OCI-LY3 (cell line): Measurements from ENCODE around the gene CTCF.
A peak's percentile ranks its signal among the peaks of the same experiment; 100 is the strongest.

ENCODE experiments used
- H2AFZ ChIP-seq: fragments of 200-600, 300-600 bp; shearing (Covaris generic); 2 replicates; pipeline ENCODE4 v1.6.0; 2014; ENCODE audit warnings: antibody characterized with exemption, low read depth, low read length
- H3K27ac ChIP-seq: fragments of 200-600, 300-600 bp; sonication (generic); 2 replicates; pipeline ENCODE4 v1.5.1; 2014; ENCODE audit warnings: mild to moderate bottlenecking, low read length, moderate library complexity, mixed read lengths
- H3K27me3 ChIP-seq: fragments of 200-600, 300-600 bp; sonication (generic); 2 replicates; pipeline ENCODE4 v1.6.1; 2014; ENCODE audit warnings: low read depth, low read length, mixed read lengths
- H3K36me3 ChIP-seq: fragments of 200-600, 300-600 bp; sonication (generic); replicated peaks from 2 replicates; pipeline ENCODE3; 2014; ENCODE audit warnings: low read depth, low read length, mixed read lengths
- H3K4me1 ChIP-seq: fragments of 300-600, 200-600 bp; sonication (generic); 2 replicates; pipeline ENCODE4 v1.6.1; 2014; ENCODE audit warnings: low read length, mixed read lengths
- H3K4me2 ChIP-seq: fragments of 200-600, 300-600 bp; sonication (generic); 2 replicates; pipeline ENCODE4 v1.6.1; 2014; ENCODE audit warnings: low read length, mixed read lengths
- H3K4me3 ChIP-seq: fragments of 300-600, 200-600 bp; sonication (generic); 2 replicates; pipeline ENCODE4 v1.5.1; 2014; ENCODE audit warnings: antibody characterized with exemption, mild to moderate bottlenecking, low read length, moderate library complexity
- H3K79me2 ChIP-seq: fragments of 300-600, 200-600 bp; shearing (Covaris generic); 2 replicates; pipeline ENCODE4 v1.6.1; 2014; ENCODE audit warnings: mild to moderate bottlenecking, low read length, mixed read lengths
- H3K9ac ChIP-seq: fragments of 300-600, 200-600 bp; shearing (Covaris generic); 2 replicates; pipeline ENCODE4 v1.6.0; 2014; ENCODE audit warnings: mild to moderate bottlenecking, low read length, moderate library complexity
- H3K9me3 ChIP-seq: fragments of 200-600, 300-600 bp; shearing (Covaris generic); 2 replicates; pipeline ENCODE4 v1.6.1; 2014; ENCODE audit warnings: low read length, mixed read lengths; ENCODE audit not compliant: insufficient read depth
- H4K20me1 ChIP-seq: fragments of 200-600, 300-600 bp; sonication (generic); 2 replicates; pipeline ENCODE4 v1.6.1; 2016; ENCODE audit warnings: low read length, mixed read lengths; ENCODE audit not compliant: insufficient read depth
- CTCF ChIP-seq: fragments of 200-600, 300-600 bp; sonication (generic); IDR thresholded peaks from 2 replicates; pipeline ENCODE4 v1.5.1; 2014; ENCODE audit warnings: antibody characterized with exemption, low read length, low read depth
- EZH2phosphoT487 ChIP-seq: fragments of 200-600 bp; shearing (Covaris generic); IDR thresholded peaks from 2 replicates; pipeline ENCODE4 v1.6.1; 2018; ENCODE audit warnings: antibody characterized with exemption, mixed run types, low read depth

CTCF gene

GRCh38 chr16:67606632-67607031 is 44.3 kb downstream of the CTCF start:
- Histone ChIP-seq H3K36me3 (peaks cover 11% of the 10 kb centered on the region), H3K4me1 (peaks cover 15% of the 10 kb centered on the region), H3K4me3 (no peak overlapping the region), H3K79me2 (peaks cover 75% of the 10 kb centered on the region), H3K9ac (no peak overlapping the region), H3K27me3 (no peaks in the 10 kb centered on the region), H3K9me3 (no peaks in the 10 kb centered on the region), H3K27ac (no peak overlapping the region), H4K20me1 (peaks cover 14% of the 10 kb centered on the region), H2AFZ (no peak overlapping the region), H3K4me2 (no peak overlapping the region)
- no peak for TF ChIP-seq EZH2phosphoT487
- TF ChIP-seq CTCF, result no peak

- peaks cover 59% of the 10 kb centered on the region for H3K79me2 ChIP-seq
- H3K4me2 ChIP-seq, result peak overlapping the region; percentile 64
- no peak overlapping the region for H2AFZ ChIP-seq
- H3K9ac ChIP-seq, result no peak overlapping the region
- H3K9me3 ChIP-seq, result no peaks in the 10 kb centered on the region
- H3K4me1 ChIP-seq, result peaks cover 15% of the 10 kb centered on the region
- peak overlapping the region; percentile 37 for H3K4me3 ChIP-seq
- peaks cover 14% of the 10 kb centered on the region for H4K20me1 ChIP-seq
- H3K36me3 ChIP-seq, result peaks cover 23% of the 10 kb centered on the region
- H3K27ac ChIP-seq, result peak overlapping the region; percentile 55
- no peaks in the 10 kb centered on the region for H3K27me3 ChIP-seq
- TF ChIP-seq CTCF (no peak), EZH2phosphoT487 (no peak)
These were observed 46.0 kb downstream of the CTCF start for GRCh38 chr16:67608364-67608763.

GRCh38 chr16:67613808-67614207 is 51.5 kb downstream of the CTCF start:
- Histone ChIP-seq H3K4me2 (no peak overlapping the region), H3K9ac (no peak overlapping the region), H3K4me3 (no peak overlapping the region), H3K9me3 (no peaks in the 10 kb centered on the region), H3K27ac (no peak overlapping the region), H3K27me3 (no peaks in the 10 kb centered on the region), H3K4me1 (peaks cover 1% of the 10 kb centered on the region), H3K79me2 (peaks cover 20% of the 10 kb centered on the region), H4K20me1 (peaks cover 3% of the 10 kb centered on the region; the same call in 1 of the 2 replicates), H3K36me3 (peaks cover 45% of the 10 kb centered on the region), H2AFZ (no peak overlapping the region)
- TF ChIP-seq CTCF (peak; percentile 34), EZH2phosphoT487 (no peak)

GRCh38 chr16:67628216-67628615 is 65.9 kb downstream of the CTCF start:
- H3K79me2 ChIP-seq, result no peaks in the 10 kb centered on the region
- no peak for TF ChIP-seq EZH2phosphoT487
- no peak for TF ChIP-seq CTCF
- peaks cover 40% of the 10 kb centered on the region for H3K36me3 ChIP-seq

More at GRCh38 chr16:67628216-67628615, 65.9 kb downstream of the CTCF start:
- no peak overlapping the region for H2AFZ ChIP-seq
- no peak overlapping the region for H3K9ac ChIP-seq
- no peaks in the 10 kb centered on the region for H3K4me1 ChIP-seq
- no peak overlapping the region for H3K4me2 ChIP-seq
- H3K4me3 ChIP-seq, result no peak overlapping the region
- no peak overlapping the region for H3K27ac ChIP-seq
- H3K9me3 ChIP-seq, result no peaks in the 10 kb centered on the region
- H3K27me3 ChIP-seq, result no peaks in the 10 kb centered on the region
- no peaks in the 10 kb centered on the region for H4K20me1 ChIP-seq
